Measurements from ENCODE around the gene CAPN15.

CAPN15 gene

DNA sequence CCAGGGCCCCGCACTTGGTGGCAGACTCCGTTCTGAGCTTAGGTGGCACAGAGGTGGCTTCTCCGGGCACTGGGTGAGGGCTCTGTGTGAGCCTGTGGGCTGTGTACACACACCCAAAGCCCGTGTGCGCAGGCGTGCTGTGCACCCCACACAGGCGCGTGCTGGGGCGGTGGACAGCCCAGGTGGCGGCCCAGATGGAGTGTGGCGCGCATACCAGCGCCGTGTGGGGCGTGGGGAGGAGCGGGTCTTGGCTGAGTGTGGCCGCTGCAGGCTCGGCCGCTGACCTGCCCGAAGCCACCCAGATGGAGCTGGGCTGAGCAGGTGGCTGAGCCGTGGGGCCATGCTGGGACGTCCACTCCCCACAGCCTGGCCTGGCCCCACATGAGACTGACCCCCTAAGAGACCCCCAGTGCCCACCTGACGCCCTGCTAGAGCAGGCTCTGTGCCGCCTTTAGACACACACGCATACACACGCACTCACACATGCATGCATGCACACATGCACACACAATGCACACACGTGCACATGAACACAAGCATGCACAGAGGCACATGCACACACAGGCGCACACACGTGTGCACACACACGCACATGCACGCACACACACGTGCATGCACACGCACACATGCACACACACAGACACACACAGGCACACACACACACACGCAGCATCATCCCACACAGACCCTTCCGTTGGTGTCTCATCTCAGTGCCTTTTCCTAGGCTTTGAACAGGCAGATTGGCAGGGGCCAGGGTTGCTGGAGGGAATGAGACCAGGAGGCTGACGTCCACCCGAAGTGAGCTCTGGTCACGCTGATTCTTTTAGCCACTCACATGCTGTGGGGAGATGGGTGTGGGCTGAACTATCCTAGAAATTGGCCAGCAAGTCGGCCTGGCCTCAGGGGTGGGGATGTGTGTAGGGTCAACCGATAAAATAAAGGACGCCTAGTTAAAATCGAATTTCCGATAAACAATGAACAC lies 34.7 kb downstream of the CAPN15 start:
- no peak for DNase-seq (ENCODE audit: low spot score)

DNA sequence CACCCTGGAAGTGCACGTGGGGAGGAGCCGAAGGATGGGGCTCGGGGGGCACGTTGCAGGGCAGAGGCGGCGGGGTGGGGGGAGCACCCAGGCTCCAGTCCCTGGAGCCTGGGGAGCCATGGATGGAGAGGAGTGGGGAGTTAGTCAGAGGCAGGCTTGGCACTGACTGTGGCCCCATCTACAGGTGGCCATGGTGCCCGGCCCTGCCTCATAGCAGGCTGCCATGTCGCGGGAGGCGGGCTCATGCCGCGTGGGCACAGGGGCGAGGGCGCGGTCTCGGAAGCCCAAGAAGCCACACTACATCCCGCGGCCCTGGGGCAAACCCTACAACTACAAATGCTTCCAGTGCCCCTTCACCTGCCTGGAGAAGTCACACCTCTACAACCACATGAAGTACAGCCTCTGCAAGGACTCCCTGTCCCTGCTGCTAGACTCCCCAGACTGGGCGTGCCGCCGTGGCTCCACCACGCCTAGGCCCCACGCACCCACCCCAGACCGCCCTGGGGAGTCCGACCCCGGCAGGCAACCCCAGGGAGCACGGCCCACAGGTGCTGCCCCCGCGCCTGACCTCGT lies 35.6 kb downstream of the CAPN15 start:
- DNase-seq (ENCODE audit: low spot score) = no peak

DNA sequence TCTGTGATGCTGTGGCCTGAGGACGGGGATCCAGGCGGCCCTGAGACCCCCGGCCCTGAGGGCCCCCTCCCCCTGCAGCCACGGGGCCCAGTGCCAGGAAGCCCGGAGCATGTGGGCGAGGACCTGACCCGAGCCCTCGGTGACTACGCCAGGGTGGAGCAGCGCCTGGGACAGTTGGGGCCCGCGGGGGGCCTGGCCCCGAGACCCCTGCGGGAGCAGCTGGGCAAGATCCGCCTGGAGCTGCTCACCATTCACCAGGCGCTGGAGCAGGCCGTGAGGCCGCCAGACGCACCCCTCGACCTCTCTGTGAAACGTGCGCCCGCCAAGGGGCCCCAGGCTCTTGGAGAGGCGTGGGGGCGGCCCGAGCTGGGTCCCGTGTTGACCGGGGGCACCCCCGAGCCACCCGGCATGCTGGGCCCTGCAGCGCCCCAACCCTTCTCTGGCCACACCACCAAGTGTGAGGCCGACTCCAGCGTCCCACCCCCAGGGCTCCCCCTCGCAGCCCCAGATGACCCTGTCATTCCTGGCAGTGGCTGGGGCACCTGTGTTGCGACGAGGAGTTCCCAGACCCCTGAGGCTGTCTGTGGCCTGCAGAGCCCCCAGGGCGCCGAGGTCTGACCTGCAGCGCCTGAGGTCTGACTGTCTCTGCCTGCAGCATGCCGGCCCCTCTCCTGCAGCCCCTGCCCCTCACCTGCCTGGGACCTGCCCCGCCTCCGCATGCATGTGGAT lies 37.3 kb downstream of the CAPN15 start:
- DNase-seq (ENCODE audit: low spot score) = no peak

DNA sequence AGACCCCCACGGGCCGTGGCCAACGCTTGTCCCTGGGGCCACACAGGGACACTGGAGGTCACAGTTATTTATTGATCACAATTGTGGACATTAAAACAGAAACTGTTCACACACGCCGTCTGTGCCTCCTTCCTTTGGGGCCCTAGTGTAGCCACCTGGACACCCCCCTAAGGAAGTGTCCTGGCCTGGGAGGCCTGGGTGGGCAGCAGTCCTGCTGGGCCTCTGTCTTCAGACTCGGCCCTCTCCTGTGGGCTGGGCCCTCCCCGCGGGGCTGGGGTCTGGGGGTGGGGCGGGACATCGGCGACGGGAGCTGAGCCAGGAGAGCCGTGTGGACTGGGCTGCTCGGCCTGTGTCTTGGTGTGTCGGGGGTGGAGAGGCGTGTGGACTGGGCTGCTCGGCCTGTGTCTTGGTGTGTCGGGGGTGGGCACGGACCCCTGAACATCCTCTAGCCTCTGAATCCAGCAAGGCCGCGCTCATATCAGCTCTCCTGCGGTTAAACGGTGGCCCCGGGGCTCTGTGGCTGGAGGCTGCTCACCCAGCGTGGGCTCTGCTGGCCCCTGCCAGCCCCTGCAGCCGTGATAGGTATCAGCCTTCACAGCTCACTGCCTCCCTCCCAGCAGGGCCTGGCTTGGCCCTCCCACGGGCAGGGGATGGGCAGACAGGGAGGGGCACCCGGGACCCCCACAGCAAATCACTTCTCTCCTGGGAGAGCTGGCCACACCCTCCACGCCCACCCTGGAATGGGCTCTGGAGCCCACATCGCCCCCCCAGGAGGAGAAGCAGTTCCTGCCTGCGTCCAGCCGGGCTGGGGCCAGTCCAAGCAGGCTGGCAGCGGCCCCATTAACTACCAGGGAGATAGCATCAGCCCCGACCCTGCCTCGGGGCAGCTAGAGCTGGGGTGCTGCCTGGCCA lies 38.2 kb downstream of the CAPN15 start:
- no peak for DNase-seq (ENCODE audit: low spot score)

DNA sequence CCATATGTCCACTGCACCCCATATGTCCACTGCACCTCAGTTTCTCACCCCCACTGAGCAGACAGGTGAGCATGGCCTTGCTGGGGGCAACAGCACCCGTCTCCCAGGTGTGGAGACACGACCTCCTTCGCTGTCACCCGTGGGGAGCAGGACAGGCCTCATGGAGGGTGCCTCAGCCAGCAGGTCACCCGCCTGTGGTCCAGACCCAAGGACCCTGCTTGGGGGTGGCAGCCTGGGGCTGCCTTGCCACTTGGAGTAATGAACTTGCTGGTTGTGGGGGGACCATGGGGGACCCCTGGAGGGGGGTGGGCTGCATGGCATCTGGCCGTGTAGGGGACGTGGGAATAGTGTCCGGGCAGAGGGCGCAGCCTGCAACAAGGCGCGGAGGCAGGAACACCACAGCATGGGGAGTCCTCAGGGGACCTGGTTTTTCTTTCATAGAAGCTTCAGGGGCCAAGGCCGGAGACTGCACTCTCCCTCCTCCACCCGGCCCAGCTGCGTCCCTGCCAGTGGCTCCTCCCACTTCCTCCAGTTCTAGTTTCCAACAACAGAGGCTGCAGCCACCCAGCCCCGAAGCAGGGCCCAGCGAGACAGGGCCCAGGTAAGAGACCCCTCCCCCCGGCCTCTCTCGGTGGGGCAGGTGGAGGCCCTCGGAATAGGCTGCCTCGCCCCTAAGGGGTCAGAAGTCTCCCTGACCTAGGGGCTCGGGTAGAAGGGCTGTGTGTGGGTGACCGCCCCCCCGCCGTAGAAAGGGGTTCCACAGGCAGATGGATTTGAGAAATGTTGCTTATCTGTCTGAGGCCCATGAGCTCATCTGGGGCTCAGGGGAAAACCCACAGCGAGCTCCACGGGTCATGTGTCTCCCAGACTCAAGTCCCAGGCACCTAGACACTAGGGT lies 39.2 kb downstream of the CAPN15 start, which contains the start of gene NHLRC4:
TSS of gene NHLRC4 (plus strand) at position 531 of the 898 bp plus-strand sequence. CDS start 1,043 bp downstream, outside the sequence.
- DNase-seq (ENCODE audit: low spot score) = no peak

DNA sequence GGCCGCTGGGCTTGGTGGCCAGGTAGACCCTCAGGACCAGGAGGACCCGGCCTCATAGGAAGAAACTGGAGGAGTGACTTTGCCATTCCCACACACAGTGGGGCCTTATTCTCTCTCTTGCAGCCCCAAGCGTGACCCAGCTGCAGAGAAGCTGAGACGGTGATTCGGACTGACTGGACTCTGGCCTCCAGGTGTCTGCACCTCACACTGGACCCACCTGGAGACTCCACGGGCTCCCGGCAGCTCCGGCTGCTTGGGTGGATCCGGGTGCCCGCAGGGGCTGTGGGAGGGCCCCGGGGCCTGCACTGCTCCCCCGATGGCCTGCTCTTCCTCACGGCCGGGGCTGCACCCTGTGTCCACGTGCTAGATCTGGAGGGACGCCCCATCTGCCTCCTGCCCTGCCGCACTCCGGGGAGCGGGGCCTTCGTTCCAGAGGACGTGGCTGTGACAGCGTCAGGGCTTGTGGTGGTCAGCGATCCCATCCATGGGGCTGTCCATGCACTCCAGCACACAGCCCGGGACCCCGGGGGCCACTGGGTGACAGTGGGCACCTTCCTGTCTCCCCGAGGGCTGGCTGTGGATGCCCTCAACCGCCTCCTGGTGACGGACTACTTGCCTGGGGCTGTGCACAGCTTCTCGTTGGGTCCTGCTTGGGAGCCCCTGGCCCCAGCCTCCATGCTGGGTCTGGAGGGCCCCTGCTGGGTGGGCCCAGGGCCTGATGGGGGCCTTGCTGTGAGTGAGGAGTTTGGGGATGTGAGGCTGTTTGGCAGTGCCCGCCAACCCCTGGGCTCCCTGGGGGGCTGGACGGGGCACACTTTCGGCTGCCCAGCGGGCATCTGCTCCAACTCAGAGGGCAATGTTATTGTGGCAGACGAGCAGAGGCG lies 40.1 kb downstream of the CAPN15 start:
- no peak for DNase-seq (ENCODE audit: low spot score)

DNA sequence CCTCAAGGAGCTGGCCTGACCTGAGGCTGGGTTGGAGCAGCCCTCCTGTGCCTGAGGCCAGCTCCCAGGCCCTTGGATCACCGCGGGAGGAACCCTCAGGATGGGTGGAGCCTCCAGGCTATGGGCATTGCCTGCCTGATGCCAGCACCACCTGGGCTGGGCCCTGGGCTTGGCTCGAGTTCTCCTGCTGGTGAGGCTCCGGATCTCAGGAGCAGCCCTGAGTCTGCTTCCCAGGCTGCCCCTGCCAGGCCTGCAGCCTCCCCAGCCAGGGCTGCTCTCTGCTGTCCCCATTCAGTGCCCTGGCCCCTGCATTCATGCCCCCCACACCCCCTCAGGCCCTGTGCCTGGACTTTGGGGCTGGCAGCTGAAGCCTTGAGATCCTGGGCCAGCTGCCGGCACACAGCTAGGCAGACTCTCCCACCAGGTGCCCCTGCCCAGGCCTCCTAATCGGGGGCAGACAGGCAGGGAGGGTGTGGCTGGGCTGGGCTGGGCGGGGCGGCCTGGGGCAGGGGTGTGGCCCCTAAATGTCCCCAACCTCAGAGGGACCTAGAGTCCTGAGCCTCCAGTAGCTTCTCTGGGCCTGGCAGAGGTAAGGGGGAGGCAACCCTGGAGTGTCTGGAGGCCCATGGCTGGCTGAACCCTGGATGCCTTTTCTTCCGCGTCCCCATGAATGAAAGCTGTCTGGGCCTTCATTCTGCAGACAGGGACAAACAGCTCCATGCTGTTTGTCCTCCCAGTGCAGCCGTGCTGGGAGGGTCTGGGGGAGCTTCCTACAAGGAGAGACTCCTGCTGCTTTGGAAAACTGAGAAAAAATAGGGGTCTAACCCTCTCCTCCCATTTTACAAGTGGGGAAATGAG lies 41.1 kb downstream of the CAPN15 start:
- no peak for DNase-seq (ENCODE audit: low spot score)

DNA sequence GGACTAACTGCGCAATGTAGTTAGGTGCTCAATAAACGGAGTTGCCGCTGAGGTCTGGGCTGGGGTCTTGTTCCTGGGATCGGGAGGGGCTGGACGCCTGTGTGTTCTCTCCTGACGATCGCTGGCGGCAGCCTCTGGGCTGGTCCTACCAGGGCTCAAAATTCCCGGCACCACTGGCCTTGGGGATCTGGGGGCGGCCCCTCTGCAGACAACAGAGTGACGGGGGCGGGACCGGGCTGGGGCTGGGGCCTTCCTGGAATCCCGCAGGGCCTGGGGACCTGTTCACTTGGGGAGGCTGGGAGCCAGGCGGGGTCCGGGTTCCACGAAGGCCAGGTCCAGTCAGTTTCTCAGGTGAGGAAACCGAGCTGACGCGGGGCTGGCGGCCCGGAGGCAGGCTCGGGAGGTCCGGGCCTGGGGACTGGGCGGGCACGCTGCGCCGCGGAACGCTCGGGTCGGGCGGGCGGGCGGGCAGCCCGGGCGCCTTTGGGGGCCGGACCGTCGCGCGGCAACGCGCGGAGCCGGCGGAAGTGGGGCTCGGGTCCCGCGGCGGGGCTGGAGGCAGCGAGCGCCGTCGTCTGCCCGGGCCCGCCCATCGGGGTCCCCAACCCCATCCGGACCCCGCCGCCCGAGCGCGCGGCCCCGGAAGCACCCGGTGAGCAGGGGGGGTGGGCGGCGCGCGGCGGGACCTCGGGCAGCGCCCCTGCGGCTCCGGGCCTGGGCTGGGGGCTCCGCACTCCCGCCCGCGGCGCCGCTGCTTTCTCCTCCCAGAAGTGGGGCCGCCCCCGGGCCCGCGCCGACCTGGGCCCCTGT lies 42.1 kb downstream of the CAPN15 start, which contains the start of gene PIGQ:
TSS of gene PIGQ (plus strand) at position 524 of the 810 bp plus-strand sequence. CDS start 4,107 bp downstream, outside the sequence.
- DNase-seq (ENCODE audit: low spot score) = peak; percentile 39

DNA sequence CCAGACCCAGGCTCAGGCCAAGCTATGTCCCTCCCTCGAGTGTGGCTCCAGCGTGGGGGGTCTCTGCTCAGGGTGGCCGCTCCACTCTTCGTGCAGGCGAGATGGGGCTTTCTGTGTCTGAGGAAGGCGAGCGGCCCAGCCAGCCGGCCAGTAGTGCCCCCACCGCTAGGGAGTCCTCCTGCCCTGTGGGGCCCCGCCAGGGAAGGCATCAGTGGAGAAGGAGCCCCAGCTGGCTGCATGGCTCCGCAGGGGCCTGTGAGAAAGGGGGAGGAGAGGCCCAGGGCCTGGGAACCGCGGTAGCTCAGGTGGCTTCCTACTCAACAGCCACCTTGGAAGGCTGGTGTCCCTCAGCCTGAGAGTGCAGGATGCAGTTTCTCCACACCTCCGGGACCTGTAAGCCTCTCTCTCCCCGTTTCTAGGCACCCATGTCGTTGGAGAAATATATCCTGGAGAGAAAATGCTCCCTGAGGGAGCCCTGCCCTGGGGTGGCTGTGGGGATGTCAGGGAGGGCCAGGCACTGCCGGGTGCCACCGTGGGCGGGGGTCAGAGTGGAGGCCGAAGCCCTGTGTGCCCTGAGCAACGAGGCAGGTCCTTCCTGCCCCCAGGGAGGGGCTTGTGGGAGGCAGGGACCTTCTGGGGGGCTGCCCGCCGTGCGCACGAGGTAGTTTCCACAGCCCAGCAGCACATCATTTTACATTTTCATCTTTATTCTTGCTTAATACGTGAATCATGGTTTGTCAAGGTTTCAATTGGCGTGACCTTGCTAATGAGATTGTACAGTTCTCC lies 45.5 kb downstream of the CAPN15 start:
- no peak for DNase-seq (ENCODE audit: low spot score)

DNA sequence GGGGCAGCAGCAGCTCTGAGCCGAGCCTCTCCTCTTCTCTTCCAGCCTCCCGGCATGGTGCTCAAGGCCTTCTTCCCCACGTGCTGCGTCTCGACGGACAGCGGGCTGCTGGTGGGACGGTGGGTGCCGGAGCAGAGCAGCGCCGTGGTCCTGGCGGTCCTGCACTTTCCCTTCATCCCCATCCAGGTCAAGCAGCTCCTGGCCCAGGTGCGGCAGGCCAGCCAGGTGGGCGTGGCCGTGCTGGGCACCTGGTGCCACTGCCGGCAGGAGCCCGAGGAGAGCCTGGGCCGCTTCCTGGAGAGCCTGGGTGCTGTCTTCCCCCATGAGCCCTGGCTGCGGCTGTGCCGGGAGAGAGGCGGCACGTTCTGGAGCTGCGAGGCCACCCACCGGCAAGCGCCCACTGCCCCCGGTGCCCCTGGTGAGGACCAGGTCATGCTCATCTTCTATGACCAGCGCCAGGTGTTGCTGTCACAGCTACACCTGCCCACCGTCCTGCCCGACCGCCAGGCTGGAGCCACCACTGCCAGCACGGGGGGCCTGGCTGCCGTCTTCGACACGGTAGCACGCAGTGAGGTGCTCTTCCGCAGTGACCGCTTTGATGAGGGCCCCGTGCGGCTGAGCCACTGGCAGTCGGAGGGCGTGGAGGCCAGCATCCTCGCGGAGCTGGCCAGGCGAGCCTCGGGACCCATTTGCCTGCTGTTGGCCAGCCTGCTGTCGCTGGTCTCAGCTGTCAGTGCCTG lies 46.7 kb downstream of the CAPN15 start:
- DNase-seq (ENCODE audit: low spot score) = no peak

DNA sequence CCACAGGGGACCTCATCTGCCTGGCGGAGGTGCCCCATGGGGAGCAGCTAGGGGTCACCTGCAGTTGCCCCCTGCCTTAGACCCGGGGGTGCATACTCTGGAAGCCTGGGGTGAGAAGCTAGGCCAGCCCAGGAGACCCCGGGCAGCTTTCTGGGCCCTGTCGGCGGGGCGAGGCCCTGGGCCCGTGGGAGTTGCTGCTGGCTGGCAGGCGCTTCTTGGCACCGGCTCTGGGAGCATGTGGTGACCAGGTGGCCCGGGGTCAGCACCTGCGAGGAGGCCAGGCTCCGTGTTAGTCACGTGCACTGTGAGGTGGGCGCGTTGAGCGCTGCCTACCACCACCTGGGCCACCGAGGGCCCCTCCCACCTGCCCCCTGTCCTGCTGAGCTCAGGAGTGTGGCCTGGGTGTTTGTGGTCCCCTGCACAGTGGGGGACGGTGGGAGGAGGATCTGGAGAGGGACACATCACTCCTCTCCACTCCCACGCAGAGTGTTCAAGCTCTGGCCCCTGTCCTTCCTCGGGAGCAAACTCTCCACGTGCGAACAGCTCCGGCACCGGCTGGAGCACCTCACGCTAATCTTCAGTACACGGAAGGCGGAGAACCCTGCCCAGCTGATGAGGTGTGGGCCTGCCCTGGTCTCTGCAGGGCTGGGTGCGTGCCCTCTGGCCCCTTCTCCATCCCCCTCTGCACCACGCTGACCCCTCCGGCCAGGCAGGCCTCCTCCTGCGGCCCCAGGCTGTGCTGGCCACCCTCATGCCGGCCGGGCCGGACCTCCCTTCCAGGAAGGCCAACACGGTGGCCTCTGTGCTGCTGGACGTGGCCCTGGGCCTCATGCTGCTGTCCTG lies 48.1 kb downstream of the CAPN15 start:
- DNase-seq (ENCODE audit: low spot score) = no peak

DNA sequence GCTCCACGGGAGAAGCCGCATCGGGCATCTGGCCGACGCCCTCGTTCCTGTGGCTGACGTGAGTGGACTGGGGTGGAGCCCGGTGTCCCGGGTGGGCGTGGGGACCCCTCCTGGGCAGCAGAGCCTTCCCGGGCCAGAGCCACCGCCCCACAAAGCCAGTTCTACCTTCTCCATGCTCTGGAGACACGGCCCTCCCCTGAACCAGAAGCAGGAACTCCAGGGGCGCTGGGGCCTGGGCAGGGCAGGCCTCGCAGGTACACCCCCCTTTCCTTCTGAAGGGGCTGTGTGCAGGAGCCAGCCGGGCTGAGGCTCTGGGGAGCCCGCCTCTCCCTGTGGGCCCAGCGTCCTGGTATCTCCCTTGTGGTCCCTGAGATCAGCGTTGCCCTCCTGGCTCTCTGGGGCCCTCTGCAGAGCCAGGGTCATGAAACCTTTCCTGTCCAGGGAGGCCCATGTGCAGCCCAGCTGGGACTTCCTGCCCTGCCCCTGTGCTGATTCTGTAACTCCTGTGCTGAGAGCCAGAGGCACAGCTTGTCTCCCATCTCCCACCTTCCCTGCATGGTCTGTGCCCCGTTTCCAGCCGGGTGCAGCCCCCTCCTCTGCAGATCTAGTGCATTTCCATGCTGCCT lies 48.8 kb downstream of the CAPN15 start:
- no peak for DNase-seq (ENCODE audit: low spot score)

DNA sequence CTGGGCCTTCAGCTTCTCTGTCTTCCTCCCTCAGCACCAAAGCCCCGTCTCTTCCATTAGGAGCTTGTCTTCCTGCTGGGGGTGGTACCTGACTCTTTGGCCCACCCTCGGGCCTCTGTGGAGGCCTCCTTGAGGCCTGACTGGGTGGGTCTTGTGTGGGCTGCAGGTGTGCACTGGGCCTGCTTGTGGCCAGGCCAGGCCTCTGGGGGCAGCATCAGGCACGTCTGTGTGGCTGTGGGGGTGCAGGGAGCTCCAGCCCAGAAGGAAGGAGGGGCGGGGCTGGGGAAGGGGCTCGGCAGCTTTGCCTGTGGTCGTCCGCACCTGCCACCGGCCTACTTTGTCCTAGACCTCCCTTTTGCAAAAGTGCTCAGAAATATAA lies 49.3 kb downstream of the CAPN15 start:
- DNase-seq (ENCODE audit: low spot score) = no peak

DNA sequence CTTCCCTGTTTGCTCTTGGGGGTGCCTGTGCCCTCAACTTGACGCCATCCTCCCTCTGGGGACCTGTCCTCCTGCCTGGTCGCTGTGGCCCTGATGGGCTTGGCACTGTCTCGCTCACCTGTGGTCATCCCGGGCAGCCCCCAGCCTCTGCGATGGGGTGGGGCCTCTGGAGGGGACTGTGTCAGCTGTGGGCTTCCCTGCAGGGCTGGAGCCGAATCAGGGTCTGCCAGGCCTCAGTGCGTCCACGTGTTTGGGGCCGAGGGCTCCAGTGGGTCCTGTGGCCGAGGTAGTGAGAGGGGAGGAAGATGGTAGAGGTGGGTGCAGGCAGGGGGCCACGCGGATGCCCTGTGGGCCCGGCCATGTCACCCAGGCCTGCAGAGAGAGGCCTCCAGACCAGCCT lies 50.3 kb downstream of the CAPN15 start:
- no peak for DNase-seq (ENCODE audit: low spot score)

Measured in Ammon's horn (tissue), 1 donor.